AG20443 (cell line): ENCODE measurements around the gene RNF130.

ENCODE experiments used
- DNase-seq: peaks from one replicate; pipeline ENCODE4 v3.0.0; 2012; ENCODE audit warnings: low spot score, mixed read lengths

The RNF130 gene

GRCh38 chr5:180084638-180085561, 13.3 kb upstream of the RNF130 start:
- DNase-seq: no peak

DNA sequence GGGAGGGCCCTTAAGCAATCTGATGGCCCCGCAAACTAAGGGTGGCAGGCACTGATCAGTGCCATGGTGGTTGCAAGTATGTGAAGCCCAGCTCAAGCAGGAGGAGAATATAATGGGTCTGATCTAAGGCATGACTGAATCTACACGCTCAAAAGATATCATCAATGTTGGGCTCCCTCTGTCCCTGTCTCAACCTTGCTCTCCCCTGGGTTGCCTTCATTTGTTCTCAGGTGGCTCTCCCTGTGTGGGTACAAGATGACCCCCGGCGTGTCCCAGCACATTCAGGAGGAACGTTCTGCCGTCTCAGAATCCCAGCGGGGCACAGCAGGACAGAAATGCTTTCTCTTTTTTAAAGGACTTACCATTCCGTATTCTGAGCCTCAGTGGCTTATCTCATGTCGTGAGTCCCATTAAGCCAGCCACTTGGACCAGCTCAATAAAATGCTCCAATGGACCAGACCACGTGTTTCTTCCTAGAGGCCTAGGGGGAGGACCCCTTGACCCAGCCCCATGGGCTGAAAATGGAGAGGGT, 12.0 kb upstream of the RNF130 start:
- DNase-seq: no peak

DNA sequence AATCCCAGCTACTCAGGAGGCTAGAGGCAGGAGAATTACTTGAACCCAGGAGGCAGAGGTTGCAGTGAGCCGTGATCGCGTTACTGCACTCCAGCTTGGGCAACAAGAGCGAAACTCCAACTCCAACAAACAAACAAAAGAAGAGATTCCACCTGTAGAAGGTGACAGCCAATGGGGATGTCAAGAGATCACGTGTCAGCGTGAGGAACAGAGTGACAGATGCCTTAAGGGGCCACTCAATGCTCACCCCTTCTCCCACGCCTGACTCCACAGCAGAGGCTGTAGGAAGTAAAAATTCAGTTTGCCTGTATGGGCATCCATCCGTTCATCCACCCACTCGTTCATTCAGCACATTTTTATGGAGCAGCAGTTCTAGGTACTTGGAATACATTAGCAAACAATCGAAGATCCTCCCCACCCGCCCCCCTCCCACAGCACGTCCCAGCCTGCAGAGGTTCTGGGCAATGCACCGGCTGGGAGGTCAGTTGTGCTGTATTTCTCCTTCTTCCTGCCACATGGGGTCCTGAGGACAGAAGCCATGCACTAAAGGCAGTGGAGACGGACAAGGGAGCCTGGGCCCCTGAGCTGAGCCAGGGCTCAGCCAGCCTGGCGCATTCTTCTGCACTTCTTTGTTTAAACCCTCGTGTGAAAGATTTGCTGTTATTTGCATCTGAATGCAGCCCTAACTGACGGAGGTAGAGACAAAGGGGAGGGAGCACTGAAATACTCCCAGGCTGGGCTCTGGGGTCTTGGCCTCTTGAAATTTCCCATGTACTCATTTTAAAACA, 11.3 kb upstream of the RNF130 start:
- DNase-seq: no peak

- DNase-seq: no peak
These were observed 9.9 kb upstream of the RNF130 start for GRCh38 chr5:180081481-180081880.

DNA sequence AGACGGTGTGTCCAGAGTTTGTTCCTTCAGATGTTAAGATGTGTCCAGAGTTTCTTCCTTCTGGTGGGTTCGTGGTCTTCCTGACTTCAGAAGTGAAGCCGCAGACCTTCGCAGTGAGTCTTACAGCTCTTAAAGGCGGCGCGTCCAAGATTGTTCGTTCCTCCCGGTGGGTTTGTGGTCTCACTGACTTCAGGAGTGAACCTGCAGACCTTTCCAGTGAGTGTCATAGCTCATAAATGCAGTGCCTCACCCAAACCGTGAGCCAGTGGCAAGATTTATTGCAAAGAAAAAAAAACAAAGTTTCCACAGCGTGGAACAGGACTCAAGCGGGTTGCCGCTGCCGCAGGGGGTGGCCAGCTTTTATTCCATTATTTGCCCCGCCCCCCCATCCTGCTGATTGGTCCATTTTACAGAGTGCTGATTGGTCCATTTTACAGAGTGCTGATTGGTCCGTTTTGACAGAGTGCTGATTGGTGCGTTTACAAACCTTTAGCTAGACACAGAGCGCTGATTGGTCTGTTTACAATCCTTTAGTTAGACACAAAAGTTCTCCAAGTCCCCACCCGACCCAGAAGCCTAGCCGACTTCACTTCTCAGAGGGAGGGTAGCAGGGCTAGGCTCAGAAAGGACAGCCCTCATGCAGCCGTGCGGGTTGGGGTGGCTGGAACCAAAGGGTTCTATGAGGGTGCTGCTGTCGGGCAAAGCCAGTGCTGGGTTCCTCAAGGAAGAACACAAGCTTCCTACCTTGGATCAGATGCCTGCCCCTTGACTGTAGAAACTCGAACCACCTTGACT, 9.1 kb upstream of the RNF130 start:
- DNase-seq: no peak

GRCh38 chr5:180079702-180080466, 8.3 kb upstream of the RNF130 start:
- no peak for DNase-seq

DNA sequence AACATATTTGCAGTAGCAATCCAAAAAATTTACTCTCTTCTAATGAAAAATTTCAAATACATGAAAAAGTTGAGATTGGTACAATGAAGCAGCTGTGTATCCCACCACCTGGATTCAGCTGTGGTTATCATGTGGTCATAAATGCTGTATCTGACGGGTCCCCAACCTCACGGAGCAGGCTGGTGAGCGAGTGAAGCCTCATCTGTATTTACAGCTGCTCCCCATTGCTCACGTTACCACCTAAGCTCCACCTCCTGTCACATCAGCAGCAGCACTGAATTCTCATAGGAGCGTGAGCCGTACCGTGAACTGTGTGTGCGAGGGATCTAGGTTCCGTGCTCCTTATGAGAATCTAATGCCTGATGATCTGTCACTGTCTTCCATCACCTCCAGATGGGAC, 6.8 kb upstream of the RNF130 start:
- DNase-seq: no peak

- no peak for DNase-seq
These were observed 6.2 kb upstream of the RNF130 start for GRCh38 chr5:180077594-180078284.

DNA sequence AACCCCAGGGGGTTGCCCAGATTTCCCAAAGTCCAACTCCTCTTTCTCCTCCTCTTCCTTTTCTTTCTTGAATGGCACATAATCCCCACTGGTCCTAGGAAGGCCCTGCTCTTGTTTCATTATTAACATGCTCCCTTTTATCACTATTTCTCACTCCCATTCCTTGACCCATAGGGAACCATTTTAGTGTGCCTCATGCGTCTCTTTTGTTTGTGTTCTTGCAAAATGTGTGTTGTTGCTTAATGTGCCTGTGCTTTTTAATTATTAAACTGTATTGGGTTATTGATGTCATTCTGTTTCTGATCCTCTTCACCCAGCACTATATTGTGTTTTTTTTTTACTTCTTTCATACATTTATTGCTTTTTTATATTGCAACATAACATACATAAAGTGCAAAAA, 4.1 kb upstream of the RNF130 start:
- DNase-seq: no peak

GRCh38 chr5:180074462-180074861, 2.9 kb upstream of the RNF130 start:
- no peak for DNase-seq

DNA sequence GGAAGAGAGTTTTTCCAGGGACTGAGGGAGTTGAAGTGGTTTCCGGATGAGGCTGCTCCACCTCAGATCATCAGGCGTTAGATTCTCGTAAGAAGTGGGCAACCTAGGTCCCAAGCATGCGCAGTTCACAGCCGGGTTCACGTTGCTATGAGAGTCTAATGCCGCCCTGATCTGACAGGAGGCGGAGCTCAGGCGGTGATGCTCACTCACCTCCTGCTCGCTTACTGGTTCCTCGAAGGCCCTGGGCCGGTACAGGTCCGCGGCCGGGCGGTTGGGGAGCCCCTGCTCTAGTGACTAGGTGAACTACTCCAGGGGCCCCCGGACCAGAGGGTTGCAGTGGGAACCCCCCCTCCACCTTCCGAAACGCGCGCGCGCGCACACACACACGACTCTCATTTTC, 997 bp upstream of the RNF130 start:
- DNase-seq: no peak

- DNase-seq: no peak
These were observed 643 bp upstream of the RNF130 start for GRCh38 chr5:180072256-180072548.

DNA sequence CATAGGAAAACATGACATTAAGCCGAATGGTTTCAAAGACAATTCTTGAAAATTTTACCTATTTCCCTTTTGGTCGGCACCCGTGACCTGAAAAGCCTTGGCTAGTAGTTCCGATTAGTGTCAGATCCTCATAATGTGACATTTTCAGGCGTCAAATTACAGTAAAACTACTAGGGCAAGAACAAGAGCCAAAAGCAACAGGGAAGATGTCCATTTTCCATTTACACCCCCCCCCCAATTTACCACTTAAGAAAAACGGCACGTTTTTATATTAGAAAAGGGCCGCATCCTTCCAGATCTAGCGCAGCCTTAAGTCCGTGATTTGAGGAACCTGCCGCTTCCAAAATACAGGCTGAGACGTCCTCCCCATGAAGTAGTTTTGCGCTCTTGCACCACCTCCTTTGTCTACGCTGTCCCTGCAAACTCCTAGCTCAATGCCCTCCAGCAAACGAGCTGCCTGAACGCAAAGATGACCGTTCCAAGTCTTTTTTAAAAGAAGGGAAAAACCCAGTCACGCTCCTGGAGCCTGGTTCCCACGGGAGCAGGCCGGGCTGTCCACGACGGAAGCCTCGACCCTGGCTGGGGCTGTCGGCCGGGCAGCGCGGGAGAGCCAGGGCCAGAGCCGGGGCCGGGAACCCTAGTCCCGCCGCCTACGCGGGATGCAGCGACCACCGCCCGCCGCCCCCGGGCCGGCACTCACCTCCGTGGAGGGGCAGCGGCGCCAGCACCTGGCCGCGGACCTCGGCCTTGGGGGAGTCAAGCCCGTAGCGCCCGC, 616 bp downstream of the RNF130 start:
- DNase-seq: peak; percentile 60

DNA sequence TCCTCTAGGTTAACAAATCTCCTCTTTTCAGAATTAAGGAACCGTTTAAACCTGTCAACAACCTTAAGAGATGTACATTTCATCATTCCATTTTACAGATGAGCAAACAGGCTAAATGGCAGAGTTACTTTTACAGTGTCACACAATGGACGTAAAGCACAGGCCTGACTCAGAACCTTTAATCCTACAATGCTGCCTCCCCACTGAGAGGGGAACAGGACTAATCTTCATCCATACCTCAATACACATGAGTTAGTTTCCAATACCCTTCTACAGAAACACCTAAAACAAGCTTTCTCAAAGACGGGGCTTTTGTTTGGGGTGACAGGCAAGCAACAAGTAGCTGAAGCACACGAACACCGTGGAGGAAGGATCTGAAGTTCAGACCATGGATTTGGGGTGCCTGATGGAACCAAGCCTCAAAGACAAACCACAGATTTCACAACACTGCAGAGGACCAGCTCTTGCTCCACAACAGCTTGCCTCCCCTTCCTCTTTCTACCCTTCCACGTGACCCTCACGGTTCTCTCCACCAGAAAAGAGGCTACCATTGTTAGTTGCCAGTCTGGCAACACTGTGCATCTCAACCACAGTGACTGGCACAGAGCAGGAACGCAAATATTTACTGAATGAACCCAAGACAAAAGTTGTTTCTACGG, 1.8 kb downstream of the RNF130 start:
- DNase-seq: no peak

DNA sequence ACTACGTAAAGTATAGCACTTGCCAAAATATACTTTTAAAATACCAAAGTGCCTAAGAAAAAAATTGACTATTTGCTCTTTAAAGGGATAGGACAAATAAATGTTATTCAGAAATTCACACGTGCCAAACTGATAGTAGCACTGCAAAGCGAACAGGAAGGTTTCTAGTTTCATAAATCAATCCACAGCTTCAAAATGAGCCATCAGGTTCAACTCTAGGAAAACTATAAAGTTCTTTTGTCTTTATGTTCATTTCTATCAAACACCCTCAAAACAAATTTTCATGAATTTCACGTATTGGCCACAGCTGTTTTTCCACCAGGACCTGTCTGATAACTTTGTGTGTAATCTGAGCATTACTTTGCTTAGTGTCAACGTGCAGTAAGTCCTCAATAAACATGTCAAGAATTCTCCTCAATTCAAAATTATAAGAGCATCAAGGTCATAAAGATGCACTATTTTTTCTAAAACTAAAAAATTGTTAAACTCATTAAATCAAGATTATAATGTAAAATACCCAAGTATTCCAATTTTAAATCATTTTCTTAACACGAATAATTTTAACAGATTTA, 3.0 kb downstream of the RNF130 start:
- no peak for DNase-seq

GRCh38 chr5:180067986-180068385, 3.6 kb downstream of the RNF130 start:
- DNase-seq: no peak

GRCh38 chr5:180060192-180060591, 11.4 kb downstream of the RNF130 start:
- DNase-seq: no peak

GRCh38 chr5:180059326-180059725, 12.2 kb downstream of the RNF130 start:
- no peak for DNase-seq

DNA sequence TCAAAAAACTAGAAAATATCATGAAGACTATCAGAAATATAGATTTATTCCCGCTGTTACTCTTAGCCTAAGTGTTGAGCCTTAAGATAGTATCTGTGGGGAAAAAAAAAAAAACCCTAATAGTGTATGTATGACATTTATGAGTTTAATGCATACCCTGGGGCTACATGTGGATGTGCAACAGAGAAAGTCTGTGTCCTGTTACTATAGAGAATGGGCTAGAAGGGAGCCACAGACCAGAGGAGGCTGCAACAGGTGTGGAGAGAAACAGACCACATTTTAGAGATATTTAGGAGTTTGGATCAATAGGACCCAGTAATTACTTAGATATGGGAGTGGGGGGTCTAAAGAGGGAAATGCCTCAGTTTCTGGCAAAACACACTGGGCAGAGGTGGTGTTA, 15.4 kb downstream of the RNF130 start:
- no peak for DNase-seq
